ENCODE results near the gene RPA3. TPM values are rescaled to one million over a fixed set of nuclear protein-coding genes. Genes with fewer than 3 reads are reported as not detected.
A peak's percentile ranks its signal among the peaks of the same experiment; 100 is the strongest.

RPA3 gene
- total RNA-seq: 18.2 and 18.7 TPM in 2 replicates

GRCh38 chr7:7718492-7718891 lies at the start of gene RPA3:
Gene RPA3 (minus strand): TSS chr7:7718607. CDS start chr7:7640418, 78,189 bp downstream.
- Histone ChIP-seq H3K27me3 (ENCODE audit: control insufficient read depth, insufficient read depth, low read length) (no peaks in the 10 kb centered on the region), H3K36me3 (ENCODE audit: control insufficient read depth, insufficient read depth, low read length) (no peaks in the 10 kb centered on the region), H3K4me3 (ENCODE audit: low read depth, low read length) (no peak within 1 kb of the TSS)
- no peak for FAIRE-seq
- no peak for DNase-seq (ENCODE audit: low read depth)
- TF ChIP-seq, protein P1, sequence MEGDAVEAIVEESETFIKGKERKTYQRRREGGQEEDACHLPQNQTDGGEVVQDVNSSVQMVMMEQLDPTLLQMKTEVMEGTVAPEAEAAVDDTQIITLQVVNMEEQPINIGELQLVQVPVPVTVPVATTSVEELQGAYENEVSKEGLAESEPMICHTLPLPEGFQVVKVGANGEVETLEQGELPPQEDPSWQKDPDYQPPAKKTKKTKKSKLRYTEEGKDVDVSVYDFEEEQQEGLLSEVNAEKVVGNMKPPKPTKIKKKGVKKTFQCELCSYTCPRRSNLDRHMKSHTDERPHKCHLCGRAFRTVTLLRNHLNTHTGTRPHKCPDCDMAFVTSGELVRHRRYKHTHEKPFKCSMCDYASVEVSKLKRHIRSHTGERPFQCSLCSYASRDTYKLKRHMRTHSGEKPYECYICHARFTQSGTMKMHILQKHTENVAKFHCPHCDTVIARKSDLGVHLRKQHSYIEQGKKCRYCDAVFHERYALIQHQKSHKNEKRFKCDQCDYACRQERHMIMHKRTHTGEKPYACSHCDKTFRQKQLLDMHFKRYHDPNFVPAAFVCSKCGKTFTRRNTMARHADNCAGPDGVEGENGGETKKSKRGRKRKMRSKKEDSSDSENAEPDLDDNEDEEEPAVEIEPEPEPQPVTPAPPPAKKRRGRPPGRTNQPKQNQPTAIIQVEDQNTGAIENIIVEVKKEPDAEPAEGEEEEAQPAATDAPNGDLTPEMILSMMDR (IDR thresholded peaks at IDR 0.05; ENCODE audit: insufficient read depth, low read length, severe bottlenecking): no peak

DNA sequence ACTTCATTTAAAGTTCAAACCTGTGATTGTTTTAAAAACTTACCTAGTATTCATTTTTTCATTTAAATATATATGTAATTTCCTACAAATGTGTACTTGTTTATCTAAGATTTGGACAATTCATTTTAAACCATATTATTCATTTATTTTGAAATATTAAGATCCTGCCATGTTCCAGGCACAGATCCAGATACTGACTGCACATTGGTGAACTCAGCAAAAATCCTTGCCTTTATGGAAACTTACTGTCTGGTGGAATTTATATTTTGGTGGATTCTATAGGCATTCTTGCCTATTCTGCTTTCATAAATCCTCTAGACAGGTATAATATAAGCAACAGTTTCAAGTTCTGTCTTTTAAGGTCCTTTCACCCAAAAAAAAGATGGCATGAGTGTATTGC lies 48.3 kb upstream of the RPA3 start:
- H3K4me3 ChIP-seq (ENCODE audit: low read depth, low read length): no peak overlapping the region
- no peaks in the 10 kb centered on the region for H3K27me3 ChIP-seq (ENCODE audit: control insufficient read depth, insufficient read depth, low read length)
- TF ChIP-seq, protein P1 (IDR thresholded peaks at IDR 0.05; ENCODE audit: insufficient read depth, low read length, severe bottlenecking): no peak
- DNase-seq (ENCODE audit: low read depth) (no peak), FAIRE-seq (no peak)
- H3K36me3 ChIP-seq (ENCODE audit: control insufficient read depth, insufficient read depth, low read length): no peaks in the 10 kb centered on the region

GRCh38 chr7:7765422-7765821 lies 47.0 kb upstream of the RPA3 start:
- DNase-seq (ENCODE audit: low read depth) (peak; percentile 91), FAIRE-seq (no peak)
- Histone ChIP-seq H3K36me3 (ENCODE audit: control insufficient read depth, insufficient read depth, low read length) (no peaks in the 10 kb centered on the region), H3K27me3 (ENCODE audit: control insufficient read depth, insufficient read depth, low read length) (no peaks in the 10 kb centered on the region), H3K4me3 (ENCODE audit: low read depth, low read length) (no peak overlapping the region)
- TF ChIP-seq, protein P1 (IDR thresholded peaks at IDR 0.05; ENCODE audit: insufficient read depth, low read length, severe bottlenecking): no peak

DNA sequence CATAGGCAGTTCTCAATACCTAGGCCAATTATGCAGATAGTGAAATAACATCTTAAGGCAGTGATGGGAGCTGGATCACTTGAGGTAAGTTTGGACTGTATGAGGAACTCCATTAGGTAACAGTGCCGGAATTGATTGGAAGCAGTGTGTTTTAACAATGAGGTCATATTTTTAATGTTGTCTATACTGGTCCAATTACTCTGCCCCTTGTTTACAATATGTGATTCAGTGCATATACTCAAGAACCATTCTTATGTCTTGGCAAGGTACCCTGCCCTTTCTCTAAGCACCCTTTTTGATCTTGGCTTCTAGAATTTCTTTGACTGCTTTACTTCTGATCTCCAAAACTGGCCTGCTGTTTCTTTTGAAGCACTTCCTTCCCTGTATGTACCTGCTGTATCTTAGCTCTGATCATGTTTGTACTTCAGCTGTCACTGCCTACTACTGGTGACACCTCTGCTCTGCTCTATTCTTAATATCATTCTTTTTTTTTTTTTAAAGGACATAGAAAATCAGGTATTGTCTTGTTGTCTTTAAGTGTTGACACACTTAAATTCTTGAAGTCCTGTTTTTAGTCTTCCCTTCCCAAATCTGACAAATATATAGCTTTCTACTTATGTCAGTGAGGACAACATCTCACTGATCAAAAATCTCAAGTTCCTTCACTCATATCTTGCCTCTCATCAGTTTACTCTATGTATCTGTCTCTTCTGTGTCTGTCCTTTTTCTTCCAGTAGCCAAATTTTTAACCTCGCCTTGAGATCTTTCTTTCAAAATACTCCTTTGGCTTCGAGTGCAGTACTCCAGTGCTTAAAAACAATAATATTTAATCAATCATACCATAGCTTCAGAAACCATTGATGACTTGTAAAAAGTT lies 46.4 kb upstream of the RPA3 start:
- peak; percentile 84 for DNase-seq (ENCODE audit: low read depth)
- no peaks in the 10 kb centered on the region for H3K27me3 ChIP-seq (ENCODE audit: control insufficient read depth, insufficient read depth, low read length)
- no peaks in the 10 kb centered on the region for H3K36me3 ChIP-seq (ENCODE audit: control insufficient read depth, insufficient read depth, low read length)
- no peak overlapping the region for H3K4me3 ChIP-seq (ENCODE audit: low read depth, low read length)
- TF ChIP-seq, protein P1 (IDR thresholded peaks at IDR 0.05; ENCODE audit: insufficient read depth, low read length, severe bottlenecking): no peak
- FAIRE-seq: no peak

- Histone ChIP-seq H3K27me3 (ENCODE audit: control insufficient read depth, insufficient read depth, low read length) (no peaks in the 10 kb centered on the region), H3K36me3 (ENCODE audit: control insufficient read depth, insufficient read depth, low read length) (no peaks in the 10 kb centered on the region), H3K4me3 (ENCODE audit: low read depth, low read length) (peak overlapping the region; percentile 30)
- DNase-seq (ENCODE audit: low read depth): peak; percentile 77
- FAIRE-seq: no peak
- TF ChIP-seq, protein P1 (IDR thresholded peaks at IDR 0.05; ENCODE audit: insufficient read depth, low read length, severe bottlenecking): no peak
These were observed 43.8 kb upstream of the RPA3 start for GRCh38 chr7:7761974-7762779.

Data from bronchial epithelial cell (primary cell).